ENCODE data around the gene ATP11A. TPM values are rescaled to one million over a fixed set of nuclear protein-coding genes. Genes with fewer than 3 reads are reported as not detected.

ATP11A gene
- total and polyA plus RNA-seq, 9 of the 15 experiments (the other 6 are each of a cell fraction or from before 2014, with no cell fraction given), result 0.38 to 34.2 (median 4.2) TPM

GRCh38 chr13:112672651-112673284 lies 17.1 kb upstream of the ATP11A start:
- no peaks in the 10 kb centered on the region for H3K36me3 ChIP-seq (ENCODE audit: control insufficient read depth, insufficient read depth, low read length)
- ChIA-PET POLR2A (interaction anchor here (1.0 kb wide), 1 partner anchor 12 kb away, joined by 3 read pairs; no protein-coding TSS in a partner anchor), CTCF (ENCODE audit: low intra/inter-chr PET ratio) (no interaction called here)
- H3K9me1 ChIP-seq (ENCODE audit: control insufficient read depth, insufficient read depth, low read length), result peaks cover 4% of the 10 kb centered on the region
- 4% methylated on average over 3 of the region's 8 CpGs for WGBS (ENCODE audit: insufficient coverage, low coverage, missing lambda C conversion rate)
- H3K79me2 ChIP-seq (ENCODE audit: control insufficient read depth, insufficient read depth, low read length), result no peaks in the 10 kb centered on the region
- TF ChIP-seq, protein P1, sequence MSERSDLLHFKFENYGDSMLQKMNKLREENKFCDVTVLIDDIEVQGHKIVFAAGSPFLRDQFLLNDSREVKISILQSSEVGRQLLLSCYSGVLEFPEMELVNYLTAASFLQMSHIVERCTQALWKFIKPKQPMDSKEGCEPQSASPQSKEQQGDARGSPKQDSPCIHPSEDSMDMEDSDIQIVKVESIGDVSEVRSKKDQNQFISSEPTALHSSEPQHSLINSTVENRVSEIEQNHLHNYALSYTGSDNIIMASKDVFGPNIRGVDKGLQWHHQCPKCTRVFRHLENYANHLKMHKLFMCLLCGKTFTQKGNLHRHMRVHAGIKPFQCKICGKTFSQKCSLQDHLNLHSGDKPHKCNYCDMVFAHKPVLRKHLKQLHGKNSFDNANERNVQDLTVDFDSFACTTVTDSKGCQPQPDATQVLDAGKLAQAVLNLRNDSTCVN (CRISPR knock-in tag; IDR thresholded peaks at IDR 0.05), result no peak
- TF ChIP-seq ZNF512 (tag; IDR thresholded peaks at IDR 0.05), result peak; percentile 90
- FAIRE-seq, result no peak
- in situ Hi-C loops (cut with MboI) (no loop called here), intact Hi-C loops (cut with micrococcal nuclease) (no loop called here)
- H3K4me2 ChIP-seq (ENCODE audit: insufficient read depth, low read length), result no peak overlapping the region
- H3K9me3 ChIP-seq (replicated peaks; ENCODE audit: control insufficient read depth, insufficient read depth, low read depth, low read length), result no peaks in the 10 kb centered on the region
- H3K27ac ChIP-seq (ENCODE audit: extremely low read depth, low read depth, low read length), result no peak overlapping the region
- BruUV-seq (replicated peaks), result no TSS peak
- no peak for ATAC-seq
- no peak overlapping the region for H3K9ac ChIP-seq (ENCODE audit: insufficient read depth in 1 of 2, low read depth in 2 of 2, low read length in 2 of 2)
- no peak for DNase-seq (ENCODE audit: extremely low read depth in 1 of 4, low spot score in 3 of 4)
- no peak overlapping the region for H2AFZ ChIP-seq (ENCODE audit: low read depth, low read length)
- H4K20me1 ChIP-seq (replicated peaks; ENCODE audit: control insufficient read depth, insufficient read depth, low read length), result no peaks in the 10 kb centered on the region
- no peaks in the 10 kb centered on the region for H3K4me1 ChIP-seq (replicated peaks in 1 of 2; ENCODE audit: control insufficient read depth in 2 of 2, insufficient read depth in 2 of 2, low read length in 2 of 2)
- H3K4me3 ChIP-seq, result no peak overlapping the region
- peaks cover 18 to 37% of the 10 kb centered on the region in 2 experiments for H3K27me3 ChIP-seq (ENCODE audit: control insufficient read depth in 2 of 2, insufficient read depth in 2 of 2, low read length in 2 of 2)
